Neural crest cell (in vitro differentiated cells): ENCODE measurements around the gene FAM81A. TPM values are rescaled to one million over a fixed set of nuclear protein-coding genes. Genes with fewer than 3 reads are reported as not detected.

Experiments used
- DNase-seq: peaks from one replicate; pipeline ENCODE4 v3.0.0; 2021; ENCODE audit warnings: low read depth, mixed read lengths, low spot score
- H3K27ac Mint-ChIP-seq: one replicate; pipeline ENCODE4 v1.8.0; 2021; ENCODE audit warnings: mild to moderate bottlenecking, mixed read lengths; ENCODE audit not compliant: unreplicated experiment
- H3K27me3 Mint-ChIP-seq: 2 replicates; pipeline ENCODE4 v1.8.0; 2021; ENCODE audit warnings: low read depth, mild to moderate bottlenecking, mixed read lengths
- H3K36me3 Mint-ChIP-seq: 2 replicates; pipeline ENCODE4 v1.8.0; 2021; ENCODE audit warnings: low read depth, mild to moderate bottlenecking, mixed read lengths
- H3K4me1 Mint-ChIP-seq: 2 replicates; pipeline ENCODE4 v1.8.0; 2021; ENCODE audit warnings: mixed read lengths
- H3K4me3 Mint-ChIP-seq: one replicate; pipeline ENCODE4 v1.8.0; 2021; ENCODE audit warnings: mild to moderate bottlenecking, mixed read lengths
- H3K9me3 Mint-ChIP-seq: 2 replicates; pipeline ENCODE4 v1.8.0; 2021; ENCODE audit warnings: mixed read lengths
- total RNA-seq: library from RNA; stranded (reverse); gene quantifications from 2 replicates; pipeline ENCODE4 v1.2.1, GENCODE V29; 2021
- TF ChIP-seq, protein P1 (sequence below): fragments of 200-600 bp; sonication (generic); conservative IDR thresholded peaks from 2 replicates; pipeline ENCODE4 v1.5.0; 2021; ENCODE audit warnings: antibody characterized with exemption, mild to moderate bottlenecking

FAM81A gene
- total RNA-seq, 1 donor from 2014 or later, result 4.2 TPM

DNA sequence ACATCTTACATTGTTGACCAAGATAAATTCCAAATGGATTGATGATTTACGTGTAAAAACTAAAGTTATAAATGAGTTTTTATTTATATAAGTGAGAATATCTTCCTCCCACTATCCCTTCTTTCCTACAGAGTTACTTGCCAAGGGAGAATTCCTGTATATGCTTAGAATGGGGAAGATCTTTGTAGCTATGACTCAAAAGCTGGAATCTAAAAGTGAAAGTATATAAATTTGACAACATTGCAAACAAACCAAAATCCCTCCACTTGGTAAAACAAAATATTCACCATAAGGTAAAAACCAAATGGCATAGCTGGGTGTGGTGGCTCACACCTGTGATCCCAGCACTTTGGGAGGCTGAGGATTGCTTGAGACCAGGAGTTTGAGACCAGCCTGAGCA is 120.9 kb downstream of the FAM81A start:
- DNase-seq, result no peak
- no peak overlapping the region for H3K4me3 Mint-ChIP-seq
- no peaks in the 10 kb centered on the region for H3K36me3 Mint-ChIP-seq
- H3K4me1 Mint-ChIP-seq, result no peaks in the 10 kb centered on the region
- no peak overlapping the region for H3K27ac Mint-ChIP-seq
- H3K27me3 Mint-ChIP-seq, result no peaks in the 10 kb centered on the region
- TF ChIP-seq, protein P1, sequence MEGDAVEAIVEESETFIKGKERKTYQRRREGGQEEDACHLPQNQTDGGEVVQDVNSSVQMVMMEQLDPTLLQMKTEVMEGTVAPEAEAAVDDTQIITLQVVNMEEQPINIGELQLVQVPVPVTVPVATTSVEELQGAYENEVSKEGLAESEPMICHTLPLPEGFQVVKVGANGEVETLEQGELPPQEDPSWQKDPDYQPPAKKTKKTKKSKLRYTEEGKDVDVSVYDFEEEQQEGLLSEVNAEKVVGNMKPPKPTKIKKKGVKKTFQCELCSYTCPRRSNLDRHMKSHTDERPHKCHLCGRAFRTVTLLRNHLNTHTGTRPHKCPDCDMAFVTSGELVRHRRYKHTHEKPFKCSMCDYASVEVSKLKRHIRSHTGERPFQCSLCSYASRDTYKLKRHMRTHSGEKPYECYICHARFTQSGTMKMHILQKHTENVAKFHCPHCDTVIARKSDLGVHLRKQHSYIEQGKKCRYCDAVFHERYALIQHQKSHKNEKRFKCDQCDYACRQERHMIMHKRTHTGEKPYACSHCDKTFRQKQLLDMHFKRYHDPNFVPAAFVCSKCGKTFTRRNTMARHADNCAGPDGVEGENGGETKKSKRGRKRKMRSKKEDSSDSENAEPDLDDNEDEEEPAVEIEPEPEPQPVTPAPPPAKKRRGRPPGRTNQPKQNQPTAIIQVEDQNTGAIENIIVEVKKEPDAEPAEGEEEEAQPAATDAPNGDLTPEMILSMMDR, result no peak
- H3K9me3 Mint-ChIP-seq, result no peaks in the 10 kb centered on the region

DNA sequence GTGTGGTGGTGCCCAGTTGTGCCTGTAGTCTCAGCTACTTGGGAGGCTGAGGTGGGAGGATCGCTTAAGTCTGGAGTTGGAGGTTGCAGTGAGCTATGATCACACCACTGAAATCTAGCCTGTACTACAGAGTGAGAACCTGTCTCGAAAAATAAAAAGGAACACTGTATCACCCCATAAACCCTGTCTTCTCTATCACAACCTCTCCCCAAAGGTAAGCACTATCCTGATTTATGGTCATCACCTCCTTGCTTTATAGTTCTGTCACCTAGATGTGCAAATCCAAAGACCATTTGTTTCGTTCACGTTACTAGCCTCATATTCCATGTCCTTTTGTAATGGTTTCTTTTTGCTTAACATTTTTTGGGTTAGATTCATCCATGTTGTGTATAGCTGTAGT is 123.6 kb downstream of the FAM81A start:
- H3K4me3 Mint-ChIP-seq, result no peak overlapping the region
- no peaks in the 10 kb centered on the region for H3K27me3 Mint-ChIP-seq
- H3K9me3 Mint-ChIP-seq, result peaks cover 3% of the 10 kb centered on the region
- H3K27ac Mint-ChIP-seq, result no peak overlapping the region
- DNase-seq, result no peak
- H3K4me1 Mint-ChIP-seq, result no peaks in the 10 kb centered on the region
- TF ChIP-seq, protein P1, result no peak
- no peaks in the 10 kb centered on the region for H3K36me3 Mint-ChIP-seq

DNA sequence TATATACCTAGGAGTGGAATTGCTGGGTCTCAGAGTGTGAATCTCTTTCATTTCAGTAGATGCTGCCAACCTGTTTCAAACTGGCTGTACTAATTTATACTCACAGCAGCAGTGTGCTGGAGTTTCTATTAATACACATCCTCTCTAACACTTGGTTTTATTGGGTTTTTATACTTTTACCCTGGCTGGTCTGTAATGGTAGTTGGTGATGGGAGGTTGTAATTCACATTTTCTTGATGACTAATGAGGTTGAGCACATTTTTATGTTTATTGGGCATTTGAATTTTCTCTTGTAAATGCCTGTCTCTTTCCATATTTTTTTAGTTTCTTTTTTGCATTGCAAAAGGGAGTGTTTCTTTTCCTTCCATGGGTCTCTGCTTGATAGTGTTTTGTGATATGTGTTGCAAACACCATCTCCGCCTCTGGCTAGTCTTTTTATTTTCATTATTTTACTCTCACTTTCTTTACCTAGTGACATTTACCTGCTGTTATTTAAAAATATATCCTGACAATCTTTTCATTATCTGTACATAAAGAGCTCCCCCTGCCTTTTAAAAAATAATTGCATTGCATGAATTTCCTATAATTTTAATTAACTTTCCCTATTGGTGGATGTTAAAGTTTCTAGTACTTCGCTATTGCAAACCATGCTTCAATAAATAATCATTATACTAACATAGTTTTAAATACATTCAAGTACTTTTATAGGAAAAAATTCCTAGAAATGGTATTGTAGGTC is 124.6 kb downstream of the FAM81A start:
- no peak overlapping the region for H3K27ac Mint-ChIP-seq
- H3K36me3 Mint-ChIP-seq, result no peaks in the 10 kb centered on the region
- DNase-seq, result no peak
- no peaks in the 10 kb centered on the region for H3K4me1 Mint-ChIP-seq
- H3K27me3 Mint-ChIP-seq, result no peaks in the 10 kb centered on the region
- TF ChIP-seq, protein P1, result no peak
- peaks cover 5% of the 10 kb centered on the region for H3K9me3 Mint-ChIP-seq
- H3K4me3 Mint-ChIP-seq, result no peak overlapping the region

DNA sequence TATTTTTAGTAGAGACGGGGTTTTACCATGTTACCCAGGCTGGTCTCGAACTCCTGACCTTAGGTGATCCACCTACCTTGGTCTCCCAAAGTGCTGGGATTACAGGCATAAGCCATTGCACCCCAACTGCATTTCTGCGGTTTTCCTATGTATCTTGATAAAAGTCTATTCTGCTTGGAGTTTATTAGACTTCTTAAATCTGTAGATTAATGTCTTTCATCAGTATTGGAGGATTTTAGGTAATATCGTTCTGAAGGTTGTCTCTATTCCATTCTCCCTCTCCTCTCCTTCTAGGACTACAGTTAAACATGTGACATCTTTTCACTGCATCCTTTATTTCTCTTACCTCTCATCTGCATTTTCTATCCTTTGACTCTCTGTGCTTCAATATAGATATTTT is 127.3 kb downstream of the FAM81A start:
- TF ChIP-seq, protein P1, result no peak
- Mint-ChIP-seq H3K4me1 (no peaks in the 10 kb centered on the region), H3K36me3 (no peaks in the 10 kb centered on the region), H3K9me3 (peaks cover 5% of the 10 kb centered on the region), H3K27me3 (peaks cover 2% of the 10 kb centered on the region), H3K27ac (no peak overlapping the region), H3K4me3 (no peak overlapping the region)
- DNase-seq, result no peak

DNA sequence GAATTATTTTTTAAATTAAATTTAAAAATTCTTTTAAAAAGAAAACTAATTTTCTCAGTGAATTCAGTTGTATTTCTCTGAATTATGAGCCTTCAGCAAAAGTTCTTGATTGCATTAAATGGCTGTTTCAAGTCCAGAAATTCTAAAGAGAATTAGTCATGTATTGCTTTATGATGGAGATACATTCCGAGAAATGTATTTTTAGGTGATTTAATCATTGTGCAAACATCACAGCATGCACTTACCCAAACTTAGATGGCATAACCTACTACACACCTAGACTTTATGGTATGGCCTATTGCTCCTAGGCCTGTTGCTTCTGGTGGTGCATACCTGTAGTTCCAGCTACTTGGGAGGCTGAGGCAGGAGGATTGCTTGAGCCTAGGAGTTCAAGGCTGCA is 129.3 kb downstream of the FAM81A start:
- Mint-ChIP-seq H3K4me1 (no peaks in the 10 kb centered on the region), H3K27ac (no peak overlapping the region), H3K36me3 (no peaks in the 10 kb centered on the region), H3K9me3 (peaks cover 5% of the 10 kb centered on the region), H3K4me3 (no peak overlapping the region), H3K27me3 (peaks cover 2% of the 10 kb centered on the region)
- DNase-seq, result no peak
- TF ChIP-seq, protein P1, result no peak
